Heart left ventricle (tissue), 16 donors: ENCODE measurements around the gene EMILIN2. TPM values are rescaled to one million over a fixed set of nuclear protein-coding genes. Genes with fewer than 3 reads are reported as not detected.
A peak's percentile ranks its signal among the peaks of the same experiment; 100 is the strongest.

ENCODE experiments used
- ATAC-seq, 4 donors: fragments of 200-7000 bp; cut with Tn5 transposase; one replicate each; pipeline ENCODE4 v1.9.1; 2020 to 2022; ENCODE audit warnings: moderate library complexity in 4 of 4, mild to moderate bottlenecking in 3 of 4, moderate number of reproducible peaks in 1 of 4
- DNase-seq, 5 donors: peaks; one replicate each; pipeline ENCODE4 v3.0.0-alpha.2; 2020
- H3K27ac ChIP-seq, 12 donors: fragments of 200-600 bp; sonication (generic) in 4 of 12; one replicate each; pipeline versions ENCODE4 v1.5.0 to v1.8.0; 2016 to 2022; ENCODE audit warnings: mild to moderate bottlenecking in 2 of 12
- H3K27me3 ChIP-seq, 9 donors: fragments of 200-600 bp; sonication (generic) in 2 of 9; one replicate each; pipeline versions ENCODE4 v1.5.1 to v1.8.0; 2016 to 2022; ENCODE audit warnings: mild to moderate bottlenecking in 3 of 9
- H3K36me3 ChIP-seq, 9 donors: fragments of 200-600 bp; sonication (generic) in 2 of 9; one replicate each; pipeline versions ENCODE4 v1.5.0 to v1.8.0; 2018 to 2022; ENCODE audit warnings: mild to moderate bottlenecking in 2 of 9
- H3K4me1 ChIP-seq, 12 donors: fragments of 200-600 bp; sonication (generic) in 4 of 12; one replicate each; pipeline versions ENCODE4 v1.5.0 to v1.8.0; 2016 to 2022; ENCODE audit warnings: mild to moderate bottlenecking in 3 of 12
- H3K4me3 ChIP-seq, 12 donors: fragments of 200-600 bp; sonication (generic) in 4 of 12; one replicate each; pipeline versions ENCODE4 v1.5.0 to v1.8.0; 2017 to 2022; ENCODE audit warnings: mild to moderate bottlenecking in 9 of 12, moderate library complexity in 4 of 12
- H3K9me3 ChIP-seq, 12 donors: fragments of 200-600 bp; sonication (generic) in 4 of 12; one replicate each; pipeline versions ENCODE4 v1.5.0 to v1.8.0; 2016 to 2022; ENCODE audit warnings: mild to moderate bottlenecking in 1 of 12
- POLR2A ChIP-seq, 2 donors: fragments of 450-650 bp; IDR thresholded peaks; one replicate each; pipeline ENCODE4 v1.6.1; 2017; ENCODE audit warnings: antibody characterized with exemption in 2 of 2, mild to moderate bottlenecking in 2 of 2, moderate library complexity in 2 of 2
- WGBS, 4 donors: extraction: QIAGEN DNeasy Blood & Tissue Kit in 2 of 4; methylation state at CpG; one replicate each; pipeline versions ENCODE4 v1.1.5 to v1.1.7; 2013 to 2018; 5-methylcytosine and 5-hydroxymethylcytosine counted together
- intact Hi-C, 10 donors: fragments of 100-400 bp; cut with DNase I; formaldehyde crosslinking; loops; one replicate each; pipeline versions ENCODE4 v1.11.1 to v1.14.2; 2022
- polyA plus RNA-seq, 2 donors: library from polyadenylated mRNA; stranded (reverse); fragments of 200-250 nt; gene quantifications; one replicate each; pipeline ENCODE4 v1.2.3, GENCODE V29; 2013
- total RNA-seq, 9 donors: library from RNA; depleted of rRNA in 2 of 9; stranded (reverse); fragments of >200 nt in 2 of 9; fragmentation: NEBNext Ultra II Directional in 3 of 9; extraction: Animal tissue kit (Norgen Biotek cat#: 25700) in 3 of 9; gene quantifications; one replicate each; pipeline versions ENCODE4 v1.1.0 to v1.2.4, GENCODE V29; 2016 to 2023
- TF ChIP-seq, protein P1 (sequence below), 12 donors: fragments of 200-600 bp; sonication (generic) in 4 of 12; IDR thresholded peaks; one replicate each; pipeline versions ENCODE4 v1.5.0 to v1.8.0; 2018 to 2022; ENCODE audit warnings: antibody characterized with exemption in 12 of 12, mild to moderate bottlenecking in 5 of 12
- donor health status: ischemic (EF 13 %, LVEDD 7.1; RV severe dilation, severe dysfunction).
- donor health status: healthy with polysubstance abuse.
- donor health status: DM: no; HTN: yes; CAD: no.
- donor health status: DM: no; HTN: no; CAD: no.
- donor health status: ischemic (EF 25% LVEDD 6.9; RV normal size, moderate dysfunction).
- donor health status: ischemic (EF 25% LVEDD 5.7; RV mildly dilated, moderate dysfunction).
- donor health status: healthy.
- donor health status: DM: yes; HTN: yes; CAD: no.
- donor health status: ischemic (EF 35%, LVEDD 5.7; RV mildly dilated, moderate dysfunction).
- donor health status: nonischemic (EF 11% LVEDD 7.7; RV severe dilation, severe dysfunction).
- donor health status: DM: yes; HTN: yes; CAD: no.
- donor health status: PGD.
- donor health status: ischemic (EF 29% LVEDD 5.4; RV normal size, mild dysfunction).
- donor health status: nonischemic (EF 23%, LVEDD 6.1; RV moderate dilation, normal function).

The EMILIN2 gene
- total and polyA plus RNA-seq, 11 donors, result 14.4 to 71.3 (median 22.6) TPM

DNA sequence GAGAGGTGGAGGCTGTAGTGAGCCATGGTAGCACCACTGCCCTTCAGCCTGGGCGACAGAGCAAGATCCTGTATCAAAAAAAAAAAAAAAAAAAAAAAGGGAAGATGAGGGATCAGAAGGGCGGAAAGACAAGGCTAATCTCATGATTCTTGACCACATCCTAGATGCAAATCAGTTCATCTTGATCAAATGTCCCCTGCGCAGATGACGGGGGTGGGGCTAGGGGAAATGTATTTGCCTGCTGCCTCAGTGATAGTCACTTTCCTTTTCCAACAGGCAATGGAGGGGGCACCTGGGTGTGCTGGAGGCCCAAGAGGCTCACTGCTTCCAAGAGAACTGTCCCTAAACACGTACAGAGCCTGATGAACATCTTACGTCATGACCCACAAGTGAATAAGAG lies 3.7 kb upstream of the EMILIN2 start:
- H3K4me3 ChIP-seq, result no peak overlapping the region
- DNase-seq (no peak), ATAC-seq (no peak)
- WGBS, 4 donors, result 84 to 90% (median 86%) methylated on average over 6 of the region's 6 CpGs
- H3K27me3 ChIP-seq, result peaks cover 0 to 36% (median 6%) of the 10 kb centered on the region in 9 donors
- peak overlapping the region in 1 of 12 donors; percentile 30 for H3K27ac ChIP-seq
- H3K36me3 ChIP-seq, result no peaks in the 10 kb centered on the region
- no peaks in the 10 kb centered on the region for H3K9me3 ChIP-seq
- intact Hi-C loops, result loop anchor here in 1 of 10 donors (10.0 kb wide), 1 partner anchor 52 kb away; no protein-coding TSS in a partner anchor
- H3K4me1 ChIP-seq, result peaks cover 0 to 36% (median 8%) of the 10 kb centered on the region in 12 donors
- TF ChIP-seq, protein P1, sequence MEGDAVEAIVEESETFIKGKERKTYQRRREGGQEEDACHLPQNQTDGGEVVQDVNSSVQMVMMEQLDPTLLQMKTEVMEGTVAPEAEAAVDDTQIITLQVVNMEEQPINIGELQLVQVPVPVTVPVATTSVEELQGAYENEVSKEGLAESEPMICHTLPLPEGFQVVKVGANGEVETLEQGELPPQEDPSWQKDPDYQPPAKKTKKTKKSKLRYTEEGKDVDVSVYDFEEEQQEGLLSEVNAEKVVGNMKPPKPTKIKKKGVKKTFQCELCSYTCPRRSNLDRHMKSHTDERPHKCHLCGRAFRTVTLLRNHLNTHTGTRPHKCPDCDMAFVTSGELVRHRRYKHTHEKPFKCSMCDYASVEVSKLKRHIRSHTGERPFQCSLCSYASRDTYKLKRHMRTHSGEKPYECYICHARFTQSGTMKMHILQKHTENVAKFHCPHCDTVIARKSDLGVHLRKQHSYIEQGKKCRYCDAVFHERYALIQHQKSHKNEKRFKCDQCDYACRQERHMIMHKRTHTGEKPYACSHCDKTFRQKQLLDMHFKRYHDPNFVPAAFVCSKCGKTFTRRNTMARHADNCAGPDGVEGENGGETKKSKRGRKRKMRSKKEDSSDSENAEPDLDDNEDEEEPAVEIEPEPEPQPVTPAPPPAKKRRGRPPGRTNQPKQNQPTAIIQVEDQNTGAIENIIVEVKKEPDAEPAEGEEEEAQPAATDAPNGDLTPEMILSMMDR (IDR thresholded peaks at IDR 0.05), result no peak
- TF ChIP-seq POLR2A (IDR thresholded peaks at IDR 0.05), result no peak

DNA sequence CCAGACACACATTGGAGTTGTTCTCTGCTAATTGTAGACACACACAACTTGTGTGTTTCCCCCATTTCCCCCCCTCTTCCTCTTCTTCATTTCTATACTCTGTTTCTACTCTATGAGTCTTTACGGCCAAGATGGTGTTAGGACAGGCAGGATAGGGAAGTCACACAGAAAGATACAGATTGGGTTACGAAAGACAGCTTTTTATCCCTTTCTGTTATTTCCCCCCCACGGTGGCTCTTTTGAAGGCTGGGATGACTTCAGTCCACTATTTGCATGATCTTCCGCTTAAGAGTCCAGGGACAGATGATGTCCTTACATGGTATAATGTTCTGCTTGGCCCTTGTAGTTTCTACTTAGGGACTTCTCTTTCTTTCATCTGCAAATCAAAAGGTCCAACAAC lies 1.6 kb upstream of the EMILIN2 start:
- peaks cover 0 to 50% (median 11%) of the 10 kb centered on the region in 12 donors for H3K4me1 ChIP-seq
- H3K9me3 ChIP-seq, result no peaks in the 10 kb centered on the region
- H3K4me3 ChIP-seq, result no peak overlapping the region
- intact Hi-C loops, result loop anchor here in 3 of 10 donors (5.0 to 10.0 kb wide), 2 partner anchors 50 to 57 kb away; no protein-coding TSS in a partner anchor
- ATAC-seq, result peak in 2 of 4 donors; percentile 11 to 20
- H3K27me3 ChIP-seq, result peaks cover 0 to 42% (median 16%) of the 10 kb centered on the region in 9 donors
- no peak for TF ChIP-seq POLR2A (IDR thresholded peaks at IDR 0.05)
- TF ChIP-seq, protein P1 (IDR thresholded peaks at IDR 0.05), result no peak
- peak overlapping the region in 1 of 12 donors; percentile 93 for H3K27ac ChIP-seq
- DNase-seq, result no peak
- WGBS, 4 donors, result 79 to 87% (median 84%) methylated on average over 4 of the region's 4 CpGs
- no peaks in the 10 kb centered on the region for H3K36me3 ChIP-seq

DNA sequence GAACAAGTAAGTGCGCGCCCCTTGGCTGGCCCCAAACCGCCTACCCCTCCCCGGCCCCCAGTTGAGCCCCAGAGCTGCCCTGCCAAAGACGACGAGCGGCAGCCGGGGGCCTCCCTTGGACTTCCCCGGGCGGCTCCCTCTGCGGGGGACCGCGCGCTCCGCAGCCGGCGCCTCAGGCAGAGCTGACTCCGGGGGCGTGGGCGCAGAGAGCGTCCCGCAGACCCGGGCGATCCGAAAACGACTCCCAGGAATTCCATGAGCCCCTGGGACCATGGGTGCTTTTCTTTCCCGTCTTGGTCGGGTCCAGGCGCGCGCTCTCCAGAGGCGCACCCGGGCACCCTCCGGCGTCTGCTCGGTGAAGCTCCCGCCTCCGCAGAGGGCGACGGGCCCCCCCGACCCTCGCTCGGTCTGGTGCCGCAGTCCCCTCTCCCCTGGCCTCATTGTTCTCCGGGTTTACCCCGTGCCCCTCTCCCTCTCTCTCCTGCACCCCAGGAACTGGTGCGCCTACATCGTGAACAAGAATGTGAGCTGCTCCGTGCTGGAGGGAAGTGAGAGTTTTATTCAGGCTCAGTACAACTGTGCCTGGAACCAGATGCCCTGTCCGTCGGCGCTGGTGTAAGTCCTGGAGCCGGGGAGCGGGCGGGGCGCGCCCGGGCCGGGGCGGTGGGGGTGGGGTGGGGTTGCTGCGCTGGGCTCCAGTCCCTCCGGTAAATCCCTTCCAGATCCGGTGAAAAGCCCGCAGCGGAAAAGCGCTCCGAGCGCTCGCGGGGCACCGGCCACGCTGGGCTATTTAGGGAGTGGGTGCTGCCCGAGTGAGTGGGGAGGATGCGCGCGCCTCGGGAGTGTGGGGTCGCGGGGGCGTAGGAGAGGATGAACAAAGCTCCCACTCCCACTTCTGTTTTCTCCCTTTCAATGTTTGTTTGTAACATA lies 776 bp downstream of the EMILIN2 start:
- peak overlapping the region; percentile 2 to 93 (median 70) for H3K27ac ChIP-seq
- intact Hi-C loops, result loop anchor here in 5 of 10 donors (2.0 to 10.0 kb wide), 4 partner anchors 47 to 59 kb away; no protein-coding TSS in a partner anchor
- H3K4me3 ChIP-seq, result peak overlapping the region; percentile 48 to 82 (median 62)
- no peaks in the 10 kb centered on the region for H3K9me3 ChIP-seq
- peak; percentile 26 to 68 (median 52) for DNase-seq
- TF ChIP-seq POLR2A (IDR thresholded peaks at IDR 0.05), result no peak
- TF ChIP-seq, protein P1 (IDR thresholded peaks at IDR 0.05), result peak in 2 of 12 donors; percentile 17 to 25
- H3K36me3 ChIP-seq, result peaks cover 0 to 13% (median 0%) of the 10 kb centered on the region in 9 donors
- 0 to 1% (median 1%) methylated on average over 31 to 80 of the region's 80 CpGs for WGBS, 4 donors
- peaks cover 0 to 36% (median 17%) of the 10 kb centered on the region in 9 donors for H3K27me3 ChIP-seq
- peaks cover 0 to 50% (median 14%) of the 10 kb centered on the region in 12 donors for H3K4me1 ChIP-seq
- peak in 3 of 4 donors; percentile 66 to 73 (median 66) for ATAC-seq
